GM18499 (cell line): ENCODE results near the gene DNMT3A.
"Not testable (repeated sequence)": the region's sequence is repeated elsewhere in the genome, so short reads cannot be mapped to it uniquely, and the experiment has no call there.

Source experiments
- ATAC-seq: cut with Tn5 transposase; IDR thresholded peaks from one replicate; pipeline ENCODE4 v1.9.1; 2021; ENCODE audit warnings: moderate number of reproducible peaks; ENCODE audit not compliant: insufficient read depth, unreplicated experiment

DNMT3A gene

GRCh38 chr2:25219621-25220020, 122.1 kb downstream of the DNMT3A start:
- no peak for ATAC-seq

- ATAC-seq = no peak
These were observed 123.6 kb downstream of the DNMT3A start for GRCh38 chr2:25218100-25218499.

GRCh38 chr2:25215948-25216679, 125.6 kb downstream of the DNMT3A start:
- no peak for ATAC-seq

- no peak for ATAC-seq
These were observed 126.5 kb downstream of the DNMT3A start for GRCh38 chr2:25215232-25215631.

- ATAC-seq = no peak
These were observed 128.5 kb downstream of the DNMT3A start for GRCh38 chr2:25213229-25213628.

- ATAC-seq = not testable (repeated sequence)
These were observed 130.8 kb downstream of the DNMT3A start for GRCh38 chr2:25210923-25211322.

- no peak for ATAC-seq
These were observed 134.6 kb downstream of the DNMT3A start for GRCh38 chr2:25207078-25207545.

- no peak for ATAC-seq
These were observed 137.4 kb downstream of the DNMT3A start for GRCh38 chr2:25204190-25204838.

- ATAC-seq = no peak
These were observed 139.4 kb downstream of the DNMT3A start for GRCh38 chr2:25202275-25202674.

GRCh38 chr2:25201794-25202193, 139.9 kb downstream of the DNMT3A start:
- ATAC-seq = no peak

- ATAC-seq = no peak
These were observed 140.5 kb downstream of the DNMT3A start for GRCh38 chr2:25201265-25201664.

- ATAC-seq = no peak
These were observed 143.1 kb downstream of the DNMT3A start for GRCh38 chr2:25198576-25198975.

- ATAC-seq = no peak
These were observed 143.6 kb downstream of the DNMT3A start for GRCh38 chr2:25198209-25198525.

GRCh38 chr2:25197336-25198208, 144.2 kb downstream of the DNMT3A start:
- no peak for ATAC-seq

- ATAC-seq = no peak
These were observed 147.1 kb downstream of the DNMT3A start for GRCh38 chr2:25194576-25195122.

- no peak for ATAC-seq
These were observed 151.2 kb downstream of the DNMT3A start for GRCh38 chr2:25190536-25190935.

GRCh38 chr2:25188405-25188804, 153.3 kb downstream of the DNMT3A start:
- ATAC-seq = no peak

- no peak for ATAC-seq
These were observed 153.9 kb downstream of the DNMT3A start for GRCh38 chr2:25187729-25188350.

- ATAC-seq = no peak
These were observed 157.5 kb downstream of the DNMT3A start for GRCh38 chr2:25184254-25184653.

GRCh38 chr2:25178976-25179375, 162.7 kb downstream of the DNMT3A start:
- ATAC-seq = no peak
